Naive thymus-derived CD4-positive, alpha-beta T cell (primary cell): ENCODE data around the gene RBM23. TPM values are rescaled to one million over a fixed set of nuclear protein-coding genes. Genes with fewer than 3 reads are reported as not detected.

Experiments used
- ATAC-seq: fragments of 150-1000 bp; cut with Tn5 transposase; 2 replicates; pipeline ENCODE4 v1.10.0; 2021; ENCODE audit warnings: mild to moderate bottlenecking, moderate library complexity
- CTCF ChIA-PET: fragments of 350-600 bp; sonication (Branson Sonifier 250); formaldehyde crosslinking; loops from one replicate; lab custom pipeline; 2021; ENCODE audit warnings: antibody characterized with exemption; lab: Charles Lee
- POLR2A ChIA-PET: fragments of 350-600 bp; sonication (Branson Sonifier 250); formaldehyde crosslinking; loops from one replicate; lab custom pipeline; 2021; ENCODE audit warnings: antibody characterized with exemption, inconsistent platforms; lab: Charles Lee
- DNase-seq, 9 donors: peaks; one replicate each; pipeline versions ENCODE4 v3.0.0 to v3.0.0-alpha.2; 2020 to 2022; ENCODE audit warnings: mixed read lengths in 1 of 9
- H3K27ac ChIP-seq: one replicate; pipeline ENCODE4 v1.7.0; 2013; ENCODE audit warnings: mild to moderate bottlenecking, low read depth, low read length, moderate library complexity
- H3K27me3 ChIP-seq, 2 donors: one replicate each; pipeline ENCODE4 v1.7.0; 2013; ENCODE audit warnings: low read length in 2 of 2, mild to moderate bottlenecking in 2 of 2, moderate library complexity in 2 of 2; ENCODE audit not compliant: control insufficient read depth in 2 of 2, insufficient read depth in 2 of 2
- H3K36me3 ChIP-seq, 3 experiments: 1 replicate in 2 of 3; 2 replicates in 1 of 3; pipeline ENCODE4 v1.7.0; 2013; ENCODE audit warnings: low read length in 3 of 3, mild to moderate bottlenecking in 3 of 3, moderate library complexity in 1 of 3; ENCODE audit not compliant: insufficient read depth in 3 of 3, control insufficient read depth in 2 of 3
- H3K4me1 ChIP-seq, 2 donors: one replicate each; pipeline ENCODE4 v1.7.0; 2013; ENCODE audit warnings: low read length in 2 of 2, mild to moderate bottlenecking in 2 of 2, moderate library complexity in 1 of 2; ENCODE audit not compliant: control insufficient read depth in 2 of 2, insufficient read depth in 2 of 2
- H3K4me3 ChIP-seq: 2 replicates; pipeline ENCODE4 v1.7.0; 2013; ENCODE audit warnings: mild to moderate bottlenecking, low read length
- H3K9me3 ChIP-seq, 3 experiments: 1 replicate in 2 of 3; 2 replicates in 1 of 3; pipeline ENCODE4 v1.7.0; 2013; ENCODE audit warnings: low read length in 3 of 3; ENCODE audit not compliant: control insufficient read depth in 2 of 3
- H3K27ac Mint-ChIP-seq, 9 donors: one replicate each; pipeline ENCODE4 v1.8.0; 2020 to 2022; ENCODE audit warnings: mixed read lengths in 9 of 9, mild to moderate bottlenecking in 8 of 9, moderate library complexity in 5 of 9, inconsistent platforms in 2 of 9
- H3K27me3 Mint-ChIP-seq, 5 donors: one replicate each; pipeline ENCODE4 v1.8.0; 2021 to 2022; ENCODE audit warnings: mixed read lengths in 5 of 5, mild to moderate bottlenecking in 1 of 5
- H3K36me3 Mint-ChIP-seq, 5 donors: one replicate each; pipeline ENCODE4 v1.8.0; 2020 to 2022; ENCODE audit warnings: mixed read lengths in 5 of 5, mild to moderate bottlenecking in 3 of 5, inconsistent platforms in 1 of 5
- H3K4me1 Mint-ChIP-seq, 7 donors: one replicate each; pipeline ENCODE4 v1.8.0; 2020 to 2022; ENCODE audit warnings: mixed read lengths in 7 of 7, mild to moderate bottlenecking in 3 of 7, inconsistent platforms in 1 of 7
- H3K4me3 Mint-ChIP-seq, 10 donors: one replicate each; pipeline ENCODE4 v1.8.0; 2020 to 2022; ENCODE audit warnings: mild to moderate bottlenecking in 10 of 10, mixed read lengths in 10 of 10, moderate library complexity in 6 of 10, inconsistent platforms in 2 of 10
- H3K9me3 Mint-ChIP-seq, 11 donors: one replicate each; pipeline ENCODE4 v1.8.0; 2020 to 2022; ENCODE audit warnings: mixed read lengths in 11 of 11, mild to moderate bottlenecking in 4 of 11, inconsistent platforms in 1 of 11, moderate library complexity in 1 of 11
- intact Hi-C, 2 donors: fragments of 100-400 bp; cut with micrococcal nuclease; formaldehyde crosslinking; loops; one replicate each; pipeline ENCODE4 v1.15.1; 2023
- polyA plus RNA-seq, 2 donors: library from polyadenylated mRNA; unstranded; fragments of 300-500 nt; fragmentation: Illumina TruSeq; gene quantifications; one replicate each; pipeline ENCODE4 v1.2.3, GENCODE V29; 2021
- total RNA-seq, 6 experiments: library from RNA in 5 of 6; stranded (reverse) in 5 of 6; gene quantifications; 1 replicate in 5 of 6; 2 replicates in 1 of 6; pipeline ENCODE4 v1.2.3 and lab custom pipeline; 2021 to 2026

RBM23 gene
- total and polyA plus RNA-seq, 7 experiments from 2014 or later = 51.2 to 140 (median 95.3) TPM

GRCh38 chr14:22872033-22872832 lies 46.7 kb downstream of the RBM23 start:
- Histone ChIP-seq H3K27me3 (no peaks in the 10 kb centered on the region), H3K4me1 (peaks cover 20 to 33% of the 10 kb centered on the region in 2 donors), H3K9me3 (no peaks in the 10 kb centered on the region), H3K27ac (peak overlapping the region; percentile 86), H3K36me3 (peaks cover 15 to 52% (median 27%) of the 10 kb centered on the region in 3 experiments), H3K4me3 (peak overlapping the region; percentile 72)
- H3K9me3 Mint-ChIP-seq = no peaks in the 10 kb centered on the region
- intact Hi-C loops = loop anchor here (1.0 to 5.0 kb wide), 9 partner anchors 14 to 302 kb away; partner anchors contain the start of genes ACIN1 (in 1 of the 2), C14orf119 (in 1 of the 2), DAD1 (in 1 of the 2) and OXA1L (in 1 of the 2)
- no peaks in the 10 kb centered on the region for H3K27me3 Mint-ChIP-seq
- peaks cover 26 to 49% (median 29%) of the 10 kb centered on the region in 7 donors for H3K4me1 Mint-ChIP-seq
- ATAC-seq (peak; percentile 57), DNase-seq (peak; percentile 55 to 76 (median 69))
- H3K27ac Mint-ChIP-seq = peak overlapping the region; percentile 83 to 98 (median 94)
- peaks cover 4 to 21% (median 12%) of the 10 kb centered on the region in 5 donors for H3K36me3 Mint-ChIP-seq
- CTCF ChIA-PET = interaction anchor here (0.6 to 5.2 kb wide), 16 partner anchors 12 to 306 kb away, joined by 3 to 75 read pairs (median 5); partner anchors contain the start of gene REM2
- POLR2A ChIA-PET = interaction anchor here (1.2 to 8.6 kb wide), 12 partner anchors 10 to 316 kb away, joined by 3 to 145 read pairs (median 8); partner anchors contain the start of genes OXA1L, PRMT5, RBM23 and REM2
- peak overlapping the region; percentile 87 to 98 (median 95) for H3K4me3 Mint-ChIP-seq

- peak within 1 kb of the TSS; percentile 72 for H3K4me3 ChIP-seq
- peak; percentile 86 for ATAC-seq
- peak within 1 kb of the TSS; percentile 87 to 98 (median 95) for H3K4me3 Mint-ChIP-seq
- DNase-seq = peak; percentile 59 to 82 (median 73)
- no peaks in the 10 kb centered on the region for H3K9me3 Mint-ChIP-seq
- intact Hi-C loops = loop anchor here (1.0 to 5.0 kb wide), 19 partner anchors 13 to 450 kb away; partner anchors contain the start of genes DAD1 (in 2 of the 2), MRPL52 (in 2 of the 2), OXA1L (in 2 of the 2) and PRMT5 (in 2 of the 2)
- no peaks in the 10 kb centered on the region for H3K9me3 ChIP-seq
- ChIA-PET POLR2A (interaction anchor here (0.7 to 8.6 kb wide), 22 partner anchors 9 to 315 kb away, joined by 3 to 145 read pairs (median 4); partner anchors contain the start of genes ACIN1, C14orf119, DAD1 and MRPL52), CTCF (interaction anchor here (0.7 to 5.2 kb wide), 14 partner anchors 11 to 315 kb away, joined by 3 to 75 read pairs (median 4); partner anchors contain the start of gene REM2)
- peak within 1 kb of the TSS; percentile 86 for H3K27ac ChIP-seq
- peak within 1 kb of the TSS; percentile 97 to 99 (median 98) for H3K27ac Mint-ChIP-seq
- no peaks in the 10 kb centered on the region for H3K27me3 Mint-ChIP-seq
- H3K4me1 Mint-ChIP-seq = peaks cover 30 to 52% (median 37%) of the 10 kb centered on the region in 7 donors
- H3K27me3 ChIP-seq = no peaks in the 10 kb centered on the region
- H3K36me3 Mint-ChIP-seq = peaks cover 4 to 22% (median 12%) of the 10 kb centered on the region in 5 donors
- H3K4me1 ChIP-seq = peaks cover 20 to 33% of the 10 kb centered on the region in 2 donors
- peaks cover 15 to 44% (median 24%) of the 10 kb centered on the region in 3 experiments for H3K36me3 ChIP-seq
Measured at GRCh38 chr14:22871224-22872032, 47.5 kb downstream of the RBM23 start, which contains the start of gene LRP10. Gene LRP10, plus strand, starts transcription at chr14:22871740. Its CDS starts 564 bp downstream, at chr14:22872304.

- no peaks in the 10 kb centered on the region for H3K9me3 Mint-ChIP-seq
- intact Hi-C loops = loop anchor here (1.0 to 5.0 kb wide), 14 partner anchors 13 to 450 kb away; partner anchors contain the start of genes DAD1 (in 2 of the 2), MRPL52 (in 2 of the 2), OXA1L (in 2 of the 2) and RBM23 (in 2 of the 2)
- H3K9me3 ChIP-seq = no peaks in the 10 kb centered on the region
- ATAC-seq (no peak), DNase-seq (no peak)
- H3K4me3 Mint-ChIP-seq = peak overlapping the region; percentile 86 to 98 (median 95)
- peak overlapping the region; percentile 97 to 99 (median 98) for H3K27ac Mint-ChIP-seq
- peaks cover 11 to 38% (median 22%) of the 10 kb centered on the region in 3 experiments for H3K36me3 ChIP-seq
- H3K27me3 Mint-ChIP-seq = no peaks in the 10 kb centered on the region
- ChIA-PET CTCF (interaction anchor here (0.6 to 5.2 kb wide), 10 partner anchors 14 to 314 kb away, joined by 3 to 75 read pairs (median 6); partner anchors contain the start of gene REM2), POLR2A (interaction anchor here (0.7 to 8.6 kb wide), 18 partner anchors 9 to 311 kb away, joined by 3 to 145 read pairs (median 4); partner anchors contain the start of genes ACIN1, C14orf119, DAD1 and MRPL52)
- peak overlapping the region; percentile 72 for H3K4me3 ChIP-seq
- H3K27ac ChIP-seq = peak overlapping the region; percentile 86
- peaks cover 27 to 50% (median 35%) of the 10 kb centered on the region in 7 donors for H3K4me1 Mint-ChIP-seq
- H3K36me3 Mint-ChIP-seq = peaks cover 4 to 17% (median 8%) of the 10 kb centered on the region in 5 donors
- H3K27me3 ChIP-seq = no peaks in the 10 kb centered on the region
- H3K4me1 ChIP-seq = peaks cover 20 to 33% of the 10 kb centered on the region in 2 donors
Measured at GRCh38 chr14:22870811-22871223, 48.1 kb downstream of the RBM23 start.

GRCh38 chr14:22866874-22867273 lies 52.1 kb downstream of the RBM23 start:
- Histone ChIP-seq H3K4me1 (peaks cover 12 to 21% of the 10 kb centered on the region in 2 donors), H3K27me3 (no peaks in the 10 kb centered on the region), H3K4me3 (no peak overlapping the region), H3K9me3 (no peaks in the 10 kb centered on the region), H3K27ac (no peak overlapping the region), H3K36me3 (peaks cover 0 to 4% (median 0%) of the 10 kb centered on the region in 3 experiments)
- no peak for DNase-seq
- ATAC-seq = no peak
- ChIA-PET CTCF (interaction anchor here (1.5 to 1.6 kb wide), 2 partner anchors 12 to 22 kb away, joined by 5 to 6 read pairs; no protein-coding TSS in a partner anchor), POLR2A (interaction anchor here (1.0 to 1.4 kb wide), 4 partner anchors 15 to 90 kb away, joined by 3 to 4 read pairs (median 3); partner anchors contain the start of gene HAUS4)
- Mint-ChIP-seq H3K36me3 (peaks cover 0 to 9% (median 0%) of the 10 kb centered on the region in 5 donors), H3K9me3 (peaks cover 0 to 1% (median 0%) of the 10 kb centered on the region in 11 donors), H3K27ac (peak overlapping the region in 7 of 9 donors; percentile 15 to 77 (median 62)), H3K4me3 (no peak overlapping the region), H3K27me3 (peaks cover 0 to 7% (median 0%) of the 10 kb centered on the region in 5 donors), H3K4me1 (peaks cover 9 to 37% (median 22%) of the 10 kb centered on the region in 7 donors)
- intact Hi-C loops = no loop called here

GRCh38 chr14:22865424-22866405 lies 53.2 kb downstream of the RBM23 start:
- H3K9me3 ChIP-seq = no peaks in the 10 kb centered on the region
- DNase-seq = no peak
- intact Hi-C loops = no loop called here
- peaks cover 7 to 33% (median 19%) of the 10 kb centered on the region in 7 donors for H3K4me1 Mint-ChIP-seq
- no peaks in the 10 kb centered on the region for H3K27me3 ChIP-seq
- H3K4me3 ChIP-seq = no peak overlapping the region
- no peak overlapping the region for H3K27ac ChIP-seq
- peaks cover 11 to 21% of the 10 kb centered on the region in 2 donors for H3K4me1 ChIP-seq
- H3K4me3 Mint-ChIP-seq = no peak overlapping the region
- peaks cover 0 to 15% (median 0%) of the 10 kb centered on the region in 5 donors for H3K36me3 Mint-ChIP-seq
- H3K36me3 ChIP-seq = no peaks in the 10 kb centered on the region
- POLR2A ChIA-PET = interaction anchor here (0.5 to 1.4 kb wide), 4 partner anchors 16 to 829 kb away, joined by 3 to 4 read pairs (median 3); partner anchors contain the start of gene HAUS4
- peak overlapping the region in 6 of 9 donors; percentile 22 to 77 (median 62) for H3K27ac Mint-ChIP-seq
- H3K27me3 Mint-ChIP-seq = peaks cover 0 to 18% (median 0%) of the 10 kb centered on the region in 5 donors
- ATAC-seq = no peak
- CTCF ChIA-PET = interaction anchor here (1.0 to 4.8 kb wide), 4 partner anchors 11 to 23 kb away, joined by 3 to 23 read pairs (median 6); no protein-coding TSS in a partner anchor
- H3K9me3 Mint-ChIP-seq = peaks cover 0 to 6% (median 0%) of the 10 kb centered on the region in 11 donors
